Measurements from ENCODE around the gene FBN2.

DNA sequence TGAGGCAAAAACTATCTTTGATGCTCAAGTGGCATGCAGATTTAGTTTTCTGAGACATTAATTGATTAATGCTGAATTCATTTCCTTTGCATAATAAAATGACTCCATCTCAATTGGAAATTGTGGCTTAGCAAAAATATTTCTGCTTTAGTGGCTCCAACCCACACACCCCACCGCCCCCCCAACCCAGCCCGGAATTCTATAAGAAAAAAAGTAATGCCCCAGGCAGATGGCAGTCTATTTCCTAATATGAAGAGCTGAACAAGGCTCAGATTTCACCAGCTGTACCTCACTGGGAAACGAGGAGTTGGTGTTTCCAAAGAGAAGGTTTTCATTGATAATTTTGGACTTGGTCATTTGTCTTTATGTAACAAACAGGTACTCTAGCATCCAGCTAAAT is 182.1 kb downstream of the FBN2 start:
- TF ChIP-seq CTCF (conservative IDR thresholded peaks at IDR 0.05; ENCODE audit: low read depth, low read length), result no peak
- TF ChIP-seq EZH2 (IDR thresholded peaks at IDR 0.05; ENCODE audit: borderline replicate concordance, low read depth, low read length, poor library complexity, severe bottlenecking), result no peak

Measured in A673 (cell line).